Measurements from ENCODE around the gene MCCD1.

Gene MCCD1

GRCh38 chr6:31531162-31531561 lies 2.4 kb downstream of the MCCD1 start:
- H2AFZ ChIP-seq (ENCODE audit: low read depth): no peak overlapping the region
- H3K79me2 ChIP-seq (ENCODE audit: insufficient read depth, low read depth): peaks cover 4% of the 10 kb centered on the region; the same call in 1 of the 2 replicates
- H4K20me1 ChIP-seq (ENCODE audit: insufficient read depth): peaks cover 6% of the 10 kb centered on the region; the same call in 1 of the 2 replicates
- no peaks in the 10 kb centered on the region for H3K4me1 ChIP-seq (ENCODE audit: low read depth, poor library complexity, severe bottlenecking)
- TF ChIP-seq, protein P1, sequence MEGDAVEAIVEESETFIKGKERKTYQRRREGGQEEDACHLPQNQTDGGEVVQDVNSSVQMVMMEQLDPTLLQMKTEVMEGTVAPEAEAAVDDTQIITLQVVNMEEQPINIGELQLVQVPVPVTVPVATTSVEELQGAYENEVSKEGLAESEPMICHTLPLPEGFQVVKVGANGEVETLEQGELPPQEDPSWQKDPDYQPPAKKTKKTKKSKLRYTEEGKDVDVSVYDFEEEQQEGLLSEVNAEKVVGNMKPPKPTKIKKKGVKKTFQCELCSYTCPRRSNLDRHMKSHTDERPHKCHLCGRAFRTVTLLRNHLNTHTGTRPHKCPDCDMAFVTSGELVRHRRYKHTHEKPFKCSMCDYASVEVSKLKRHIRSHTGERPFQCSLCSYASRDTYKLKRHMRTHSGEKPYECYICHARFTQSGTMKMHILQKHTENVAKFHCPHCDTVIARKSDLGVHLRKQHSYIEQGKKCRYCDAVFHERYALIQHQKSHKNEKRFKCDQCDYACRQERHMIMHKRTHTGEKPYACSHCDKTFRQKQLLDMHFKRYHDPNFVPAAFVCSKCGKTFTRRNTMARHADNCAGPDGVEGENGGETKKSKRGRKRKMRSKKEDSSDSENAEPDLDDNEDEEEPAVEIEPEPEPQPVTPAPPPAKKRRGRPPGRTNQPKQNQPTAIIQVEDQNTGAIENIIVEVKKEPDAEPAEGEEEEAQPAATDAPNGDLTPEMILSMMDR (conservative IDR thresholded peaks at IDR 0.05; ENCODE audit: low read depth, low read length): no peak
- H3K9ac ChIP-seq: no peak overlapping the region
- no peak overlapping the region for H3K4me2 ChIP-seq
- peaks cover 3% of the 10 kb centered on the region; the same call in 1 of the 2 replicates for H3K36me3 ChIP-seq (ENCODE audit: insufficient read depth)
- no peaks in the 10 kb centered on the region for H3K27me3 ChIP-seq (ENCODE audit: insufficient read depth, low read depth)
- no peak overlapping the region for H3K4me3 ChIP-seq (IDR thresholded peaks at IDR 0.05; ENCODE audit: insufficient read depth, low read depth, low read length)
- no peak overlapping the region for H3K27ac ChIP-seq

DNA sequence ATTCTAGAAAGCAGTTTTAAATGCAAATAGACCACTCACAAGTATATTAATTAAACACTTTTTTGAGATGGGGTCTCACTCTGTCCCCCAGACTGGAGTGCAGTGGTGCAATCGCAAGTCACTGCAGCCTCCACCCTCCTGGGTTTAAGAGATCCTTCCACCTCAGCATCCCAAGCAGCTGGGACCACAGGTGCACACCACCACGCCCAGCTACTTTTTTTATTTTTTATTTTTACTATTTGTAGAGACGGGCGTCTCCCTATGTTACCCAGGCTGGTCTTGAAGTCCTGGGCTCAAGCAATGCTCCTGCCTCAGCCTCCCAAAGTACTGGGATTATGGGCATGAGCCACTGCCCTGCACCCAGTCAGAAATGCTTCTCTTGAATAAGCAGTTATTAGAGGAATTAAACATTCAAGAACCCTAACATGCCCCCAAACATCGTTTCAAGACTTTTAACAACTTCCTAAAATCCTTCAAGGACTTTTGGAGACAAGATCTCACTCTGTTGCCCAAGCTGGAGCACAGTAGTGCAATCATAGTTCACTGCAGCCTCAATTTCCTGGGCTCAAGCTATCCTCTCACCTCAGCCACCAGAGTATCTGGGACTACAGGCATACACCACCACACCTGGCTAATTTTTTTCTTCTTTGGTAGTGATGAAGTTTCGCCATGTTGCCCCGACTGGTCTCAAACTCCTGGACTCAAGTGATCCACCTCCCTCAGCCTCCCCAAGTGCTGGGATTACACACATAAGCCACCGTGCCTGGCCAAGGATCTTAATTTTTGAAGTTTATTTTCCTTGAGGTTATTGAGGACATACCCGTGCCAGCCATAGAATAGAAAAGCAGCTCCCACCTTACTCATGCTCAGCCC lies 3.2 kb downstream of the MCCD1 start:
- Histone ChIP-seq H3K36me3 (ENCODE audit: insufficient read depth) (peaks cover 8% of the 10 kb centered on the region; the same call in 1 of the 2 replicates), H3K79me2 (ENCODE audit: insufficient read depth, low read depth) (peaks cover 13% of the 10 kb centered on the region; the same call in 1 of the 2 replicates)

DNA sequence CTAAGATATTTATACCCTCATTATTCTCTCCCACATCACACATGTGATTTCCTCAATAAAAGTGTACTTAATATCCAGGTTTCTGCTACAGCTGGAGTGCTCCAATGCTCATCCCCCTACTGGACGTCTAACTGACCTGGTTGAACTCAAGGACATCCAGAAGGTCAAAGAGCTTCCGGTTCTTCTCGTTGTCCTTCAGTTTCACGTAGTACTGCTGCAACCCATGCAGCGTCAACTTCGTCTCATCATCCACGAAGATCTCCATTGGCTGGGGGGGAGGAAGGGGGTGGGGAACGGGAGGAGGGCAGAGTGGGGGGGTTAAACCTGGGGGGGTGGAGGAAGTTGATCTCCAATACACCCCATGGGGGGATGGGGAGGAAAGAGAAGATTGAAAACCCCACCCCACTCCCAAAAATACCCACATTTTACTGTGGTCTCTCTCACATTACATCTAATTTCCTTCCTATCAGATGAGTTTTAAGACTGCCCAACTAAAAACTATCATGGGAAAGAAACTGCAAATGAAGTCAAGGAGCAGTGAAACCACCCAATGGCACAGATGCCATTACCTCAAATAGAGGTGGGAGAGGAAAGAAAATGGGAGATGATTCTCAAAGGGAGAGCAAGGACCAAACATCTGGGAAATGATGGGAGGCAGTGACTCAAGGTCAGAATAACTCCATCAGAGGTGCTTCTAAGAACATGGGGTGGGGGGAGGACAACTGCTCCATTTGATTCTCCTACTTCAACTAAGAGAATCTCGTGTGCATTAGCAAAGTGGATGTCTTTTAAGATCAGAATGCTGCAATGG lies 4.1 kb downstream of the MCCD1 start:
- Histone ChIP-seq H2AFZ (ENCODE audit: low read depth) (no peak overlapping the region), H3K27me3 (ENCODE audit: insufficient read depth, low read depth) (no peaks in the 10 kb centered on the region), H3K79me2 (ENCODE audit: insufficient read depth, low read depth) (peaks cover 21% of the 10 kb centered on the region; the same call in 1 of the 2 replicates), H3K4me1 (ENCODE audit: low read depth, poor library complexity, severe bottlenecking) (peaks cover 6% of the 10 kb centered on the region), H3K27ac (no peak overlapping the region), H3K36me3 (ENCODE audit: insufficient read depth) (peaks cover 14% of the 10 kb centered on the region; the same call in 1 of the 2 replicates), H4K20me1 (ENCODE audit: insufficient read depth) (peaks cover 14% of the 10 kb centered on the region), H3K4me3 (IDR thresholded peaks at IDR 0.05; ENCODE audit: insufficient read depth, low read depth, low read length) (no peak overlapping the region), H3K4me2 (no peak overlapping the region), H3K9ac (no peak overlapping the region)
- TF ChIP-seq, protein P1 (conservative IDR thresholded peaks at IDR 0.05; ENCODE audit: low read depth, low read length): no peak

More for the DNA sequence above, 3.2 kb downstream of the MCCD1 start:
- Histone ChIP-seq H3K4me3 (IDR thresholded peaks at IDR 0.05; ENCODE audit: insufficient read depth, low read depth, low read length) (no peak overlapping the region), H3K4me1 (ENCODE audit: low read depth, poor library complexity, severe bottlenecking) (no peaks in the 10 kb centered on the region), H3K9ac (no peak overlapping the region), H3K27ac (no peak overlapping the region), H3K27me3 (ENCODE audit: insufficient read depth, low read depth) (no peaks in the 10 kb centered on the region), H3K4me2 (no peak overlapping the region), H4K20me1 (ENCODE audit: insufficient read depth) (peaks cover 10% of the 10 kb centered on the region), H2AFZ (ENCODE audit: low read depth) (no peak overlapping the region)
- TF ChIP-seq, protein P1 (conservative IDR thresholded peaks at IDR 0.05; ENCODE audit: low read depth, low read length): no peak

DNA sequence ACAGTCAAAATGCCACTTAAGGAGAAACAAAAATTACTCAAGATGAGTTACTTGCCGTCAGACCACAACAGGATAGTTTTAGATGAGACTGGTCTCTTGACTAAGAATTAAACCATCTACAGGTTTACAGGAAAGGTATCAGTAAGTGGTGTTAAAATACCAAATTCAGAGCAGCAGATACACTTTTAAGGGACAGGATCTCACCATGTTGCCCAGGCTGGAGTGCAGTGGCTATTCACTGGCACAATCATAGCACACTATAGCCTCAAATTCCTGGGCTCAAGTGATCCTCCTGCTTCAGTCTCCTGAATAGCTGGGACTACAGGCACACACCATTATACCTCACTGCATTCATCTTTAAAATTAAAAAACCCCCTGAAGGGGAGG lies 4.7 kb downstream of the MCCD1 start:
- peaks cover 18% of the 10 kb centered on the region for H4K20me1 ChIP-seq (ENCODE audit: insufficient read depth)
- peaks cover 27% of the 10 kb centered on the region for H3K79me2 ChIP-seq (ENCODE audit: insufficient read depth, low read depth)

More for the DNA sequence above, 4.7 kb downstream of the MCCD1 start:
- Histone ChIP-seq H3K27me3 (ENCODE audit: insufficient read depth, low read depth) (no peaks in the 10 kb centered on the region), H3K4me1 (ENCODE audit: low read depth, poor library complexity, severe bottlenecking) (peaks cover 12% of the 10 kb centered on the region), H2AFZ (ENCODE audit: low read depth) (no peak overlapping the region), H3K36me3 (ENCODE audit: insufficient read depth) (peaks cover 19% of the 10 kb centered on the region; the same call in 1 of the 2 replicates), H3K9ac (no peak overlapping the region), H3K4me2 (no peak overlapping the region), H3K27ac (no peak overlapping the region), H3K4me3 (IDR thresholded peaks at IDR 0.05; ENCODE audit: insufficient read depth, low read depth, low read length) (no peak overlapping the region)
- TF ChIP-seq, protein P1 (conservative IDR thresholded peaks at IDR 0.05; ENCODE audit: low read depth, low read length): no peak
